Endothelial cell of umbilical vein (primary cell): Measurements from ENCODE around the gene YBX3. TPM values are rescaled to one million over a fixed set of nuclear protein-coding genes. Genes with fewer than 3 reads are reported as not detected.

Experiments
- BruUV-seq: library from RNA; stranded (reverse); fragments of 400-500 nt; replicated peaks from 2 replicates; lab custom pipeline; 2021; lab: Mats Ljungman, UMichigan
- CTCF ChIA-PET: fragments of 300-600, 350-600 bp; sonication (Branson Sonifier 250); formaldehyde crosslinking; loops from one replicate; lab custom pipeline; 2021; ENCODE audit warnings: antibody characterized with exemption, inconsistent platforms; lab: Charles Lee
- POLR2A ChIA-PET: fragments of 300-600, 350-600 bp; sonication (Branson Sonifier 250); formaldehyde crosslinking; loops from one replicate; lab custom pipeline; 2021; ENCODE audit warnings: antibody characterized with exemption, inconsistent platforms; lab: Charles Lee
- DNase-seq: peaks from one replicate; pipeline ENCODE4 v3.0.0-alpha.2; 2011; ENCODE audit warnings: low read depth, low spot score
- FAIRE-seq: peaks from 2 replicates; lab custom pipeline; 2011; peaks lifted over from hg19 to GRCh38; lab: Jason Lieb, UNC
- H2AFZ ChIP-seq: 2 replicates; pipeline ENCODE4 v1.6.0; 2012; ENCODE audit warnings: low read depth, low read length, control low read depth, inconsistent platforms
- H3K27ac ChIP-seq: 2 replicates; pipeline ENCODE4 v1.5.1; 2011; ENCODE audit warnings: low read depth, mild to moderate bottlenecking, control low read depth, low read length, moderate library complexity; ENCODE audit not compliant: insufficient read depth
- H3K27me3 ChIP-seq, 2 experiments: 2 replicates each; pipeline versions ENCODE4 v1.6.0 to v1.6.1; 2011; ENCODE audit warnings: low read length in 2 of 2, mixed read lengths in 1 of 2; ENCODE audit not compliant: control insufficient read depth in 2 of 2, insufficient read depth in 2 of 2
- H3K36me3 ChIP-seq, 2 experiments: 2 replicates in 1 of 2; 3 replicates in 1 of 2; pipeline ENCODE4 v1.5.1; 2011; ENCODE audit warnings: low read length in 2 of 2, mild to moderate bottlenecking in 1 of 2, moderate library complexity in 1 of 2; ENCODE audit not compliant: control insufficient read depth in 2 of 2, insufficient read depth in 2 of 2; ENCODE audit errors: extremely low read depth in 1 of 2
- H3K4me1 ChIP-seq: 3 replicates; pipeline ENCODE4 v1.5.1; 2011; ENCODE audit warnings: mild to moderate bottlenecking, low read length; ENCODE audit not compliant: control insufficient read depth, insufficient read depth; ENCODE audit errors: extremely low read depth
- H3K4me2 ChIP-seq: 2 replicates; pipeline ENCODE4 v1.6.1; 2011; ENCODE audit warnings: low read length, control low read depth, mixed read lengths; ENCODE audit not compliant: insufficient read depth
- H3K4me3 ChIP-seq, 3 experiments: fragments of 200-600 bp in 1 of 3; sonication (generic), shearing (Covaris generic) in 1 of 3; replicated peaks in 1 of 3; 2 replicates each; pipeline ENCODE4 v1.5.1; 2011 to 2016; ENCODE audit warnings: control low read depth in 3 of 3, low read length in 3 of 3, mild to moderate bottlenecking in 2 of 3, inconsistent platforms in 1 of 3, low read depth in 1 of 3, moderate library complexity in 1 of 3; ENCODE audit not compliant: insufficient read depth in 1 of 3
- H3K79me2 ChIP-seq: 2 replicates; pipeline ENCODE4 v1.6.0; 2012; ENCODE audit warnings: low read length, inconsistent platforms; ENCODE audit not compliant: control insufficient read depth, insufficient read depth
- H3K9ac ChIP-seq: replicated peaks from 2 replicates; pipeline ENCODE3; 2011; ENCODE audit warnings: low read length, control low read depth; ENCODE audit not compliant: insufficient read depth; ENCODE audit errors: extremely low read depth
- H3K9me1 ChIP-seq: replicated peaks from 3 replicates; pipeline ENCODE4 v1.6.0; 2011; ENCODE audit warnings: mild to moderate bottlenecking, low read length; ENCODE audit not compliant: control insufficient read depth, insufficient read depth; ENCODE audit errors: extremely low read depth
- H3K9me3 ChIP-seq: replicated peaks from 2 replicates; pipeline ENCODE4 v1.5.1; 2012; ENCODE audit warnings: low read length, inconsistent platforms; ENCODE audit not compliant: control insufficient read depth, insufficient read depth
- H4K20me1 ChIP-seq: replicated peaks from 2 replicates; pipeline ENCODE3; 2011; ENCODE audit warnings: mild to moderate bottlenecking, low read length; ENCODE audit not compliant: control insufficient read depth, insufficient read depth; ENCODE audit errors: extremely low read depth
- CTCF ChIP-seq, 2 donors: IDR thresholded peaks; 1 replicate in 1 of 2; 2 replicates in 1 of 2; pipeline ENCODE4 v1.5.1; 2011; ENCODE audit warnings: low read length in 2 of 2, mild to moderate bottlenecking in 2 of 2, moderate library complexity in 2 of 2, control low read depth in 1 of 2, inconsistent platforms in 1 of 2, low read depth in 1 of 2; ENCODE audit not compliant: insufficient read depth in 1 of 2; ENCODE audit errors: extremely low read depth in 1 of 2
- EZH2 ChIP-seq: IDR thresholded peaks from 2 replicates; pipeline ENCODE4 v1.6.1; 2012; ENCODE audit warnings: borderline replicate concordance, low read depth, mild to moderate bottlenecking, moderate library complexity, low read length, inconsistent platforms; ENCODE audit not compliant: severe bottlenecking
- FOS ChIP-seq: IDR thresholded peaks from 2 replicates; pipeline ENCODE4 v1.6.1; 2011; ENCODE audit warnings: mild to moderate bottlenecking, low read length, moderate library complexity, borderline replicate concordance; ENCODE audit not compliant: insufficient read depth
- GATA2 ChIP-seq: IDR thresholded peaks from 2 replicates; pipeline ENCODE4 v1.7.0; 2011; ENCODE audit warnings: low read depth, mild to moderate bottlenecking, moderate library complexity, mixed read lengths, low read length; ENCODE audit not compliant: insufficient read length, insufficient read depth
- JUN ChIP-seq: IDR thresholded peaks from 2 replicates; pipeline ENCODE4 v1.6.1; 2011; ENCODE audit warnings: borderline replicate concordance, low read depth; ENCODE audit not compliant: insufficient read length, insufficient read depth
- MAX ChIP-seq: IDR thresholded peaks from 2 replicates; pipeline ENCODE4 v1.6.1; 2011; ENCODE audit not compliant: insufficient read depth, insufficient read length
- MYC ChIP-seq: IDR thresholded peaks from one replicate; pipeline ENCODE4 v1.6.1; 2011; ENCODE audit warnings: mild to moderate bottlenecking, low read depth, low read length
- POLR2A ChIP-seq: IDR thresholded peaks from 2 replicates; pipeline ENCODE4 v1.6.1; 2012; ENCODE audit warnings: low read depth, mild to moderate bottlenecking, control low read depth, low read length
- POLR2AphosphoS5 ChIP-seq: IDR thresholded peaks from 2 replicates; pipeline ENCODE4 v1.6.1; 2012; ENCODE audit warnings: low read depth, mild to moderate bottlenecking, control low read depth, low read length, moderate library complexity; ENCODE audit not compliant: insufficient read depth
- dilution Hi-C: fragments of 300-500 bp; cut with MboI; formaldehyde crosslinking; loops from one replicate; pipeline ENCODE4 v1.15.0; 2019; ENCODE audit warnings: low sequenced_read_pairs; ENCODE audit not compliant: extremely low pct_ligation_motif_present
- intact Hi-C: fragments of 100-400 bp; cut with micrococcal nuclease; formaldehyde crosslinking; loops from one replicate; pipeline ENCODE4 v1.10.0; 2022
- polyA plus RNA-seq, 4 experiments: library from polyadenylated mRNA; depleted of rRNA in 3 of 4; stranded (reverse) in 3 of 4; unstranded in 1 of 4; fragments of >200 nt; gene quantifications; 2 replicates each; pipeline versions ENCODE4 v1.2.1 to v1.2.3, GENCODE V29; 2011 to 2012; ENCODE audit warnings: missing spikeins in 1 of 4
- total RNA-seq: library from RNA; stranded (reverse); gene quantifications from 2 replicates; pipeline ENCODE4 v1.2.3, GENCODE V29; 2021

YBX3 gene
- total and polyA plus RNA-seq, 2 donors (not counting 3 experiments of a cell fraction or from before 2014, with no cell fraction given), result 137 to 441 TPM

GRCh38 chr12:10716277-10716676 lies 6.8 kb downstream of the YBX3 start:
- H3K79me2 ChIP-seq, result peaks cover 91% of the 10 kb centered on the region
- no peak overlapping the region for H2AFZ ChIP-seq
- TF ChIP-seq POLR2A, result no peak
- TF ChIP-seq FOS, result no peak
- TF ChIP-seq CTCF (IDR thresholded peaks at IDR 0.05; ENCODE audit: extremely low read depth in 1 of 2, insufficient read depth in 1 of 2, low read depth in 1 of 2, low read length in 2 of 2), result no peak
- no peak for TF ChIP-seq MYC
- TF ChIP-seq JUN, result no peak
- FAIRE-seq (no peak), DNase-seq (no peak)
- no peaks in the 10 kb centered on the region for H3K27me3 ChIP-seq
- TSS peak; percentile 1 for BruUV-seq
- dilution Hi-C loops, result no loop called here
- intact Hi-C loops, result loop anchor here (2.0 kb wide), 1 partner anchor 41 kb away; the partner anchor contains the start of gene STYK1
- no peaks in the 10 kb centered on the region for H3K9me1 ChIP-seq
- H3K9ac ChIP-seq, result peak overlapping the region; percentile 99
- POLR2A ChIA-PET, result no interaction called here
- peaks cover 4% of the 10 kb centered on the region for H4K20me1 ChIP-seq
- peaks cover 4 to 21% of the 10 kb centered on the region in 2 experiments for H3K36me3 ChIP-seq
- H3K9me3 ChIP-seq, result no peaks in the 10 kb centered on the region
- CTCF ChIA-PET, result interaction anchor here (1.0 to 4.3 kb wide), 2 partner anchors 34 to 484 kb away, joined by 3 to 49 read pairs; no protein-coding TSS in a partner anchor
- H3K4me3 ChIP-seq, result peak overlapping the region in 1 of 3 experiments; percentile 44
- H3K4me2 ChIP-seq, result peak overlapping the region; percentile 90
- H3K27ac ChIP-seq, result peak overlapping the region; percentile 82
- H3K4me1 ChIP-seq, result peaks cover 59% of the 10 kb centered on the region

DNA sequence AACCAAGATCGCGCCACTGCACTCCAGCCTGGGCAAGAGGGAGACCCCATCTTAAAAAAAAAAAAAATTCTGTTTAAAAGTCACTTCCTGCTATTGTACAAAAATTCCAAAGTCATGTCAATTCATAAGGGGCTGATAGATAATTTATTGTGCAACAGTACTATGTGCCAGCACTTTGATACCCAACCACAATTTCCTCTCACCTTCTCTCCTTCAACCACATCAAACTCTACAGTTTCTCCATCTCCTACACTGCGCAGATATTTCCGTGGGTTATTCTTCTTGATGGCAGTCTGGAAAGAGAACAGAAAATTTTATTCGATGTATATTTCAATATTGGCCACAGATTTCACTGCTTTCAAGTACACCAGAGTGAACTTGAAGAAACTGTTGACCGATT lies 7.6 kb downstream of the YBX3 start:
- FAIRE-seq, result no peak
- Histone ChIP-seq H2AFZ (no peak overlapping the region), H3K4me2 (peak overlapping the region; percentile 90), H3K9ac (no peak overlapping the region), H4K20me1 (peaks cover 4% of the 10 kb centered on the region), H3K4me3 (no peak overlapping the region), H3K9me3 (no peaks in the 10 kb centered on the region), H3K27me3 (no peaks in the 10 kb centered on the region), H3K79me2 (peaks cover 88% of the 10 kb centered on the region), H3K27ac (no peak overlapping the region), H3K4me1 (peaks cover 51% of the 10 kb centered on the region), H3K9me1 (no peaks in the 10 kb centered on the region), H3K36me3 (peaks cover 4 to 25% of the 10 kb centered on the region in 2 experiments)
- TF ChIP-seq MAX (no peak), POLR2AphosphoS5 (no peak), MYC (no peak), JUN (no peak), EZH2 (no peak), CTCF (IDR thresholded peaks at IDR 0.05; ENCODE audit: extremely low read depth in 1 of 2, insufficient read depth in 1 of 2, low read depth in 1 of 2, low read length in 2 of 2) (no peak), POLR2A (no peak), FOS (no peak), GATA2 (no peak)
- CTCF ChIA-PET, result no interaction called here
- dilution Hi-C loops, result no loop called here
- POLR2A ChIA-PET, result no interaction called here
- no peak for DNase-seq
- no TSS peak for BruUV-seq
- intact Hi-C loops, result no loop called here
